NAMALWA (cell line): ENCODE data around the gene TTLL12.

Source experiments
- DNase-seq: peaks from one replicate; pipeline ENCODE4 v3.0.0-alpha.2; 2015; ENCODE audit warnings: low spot score

Gene TTLL12

DNA sequence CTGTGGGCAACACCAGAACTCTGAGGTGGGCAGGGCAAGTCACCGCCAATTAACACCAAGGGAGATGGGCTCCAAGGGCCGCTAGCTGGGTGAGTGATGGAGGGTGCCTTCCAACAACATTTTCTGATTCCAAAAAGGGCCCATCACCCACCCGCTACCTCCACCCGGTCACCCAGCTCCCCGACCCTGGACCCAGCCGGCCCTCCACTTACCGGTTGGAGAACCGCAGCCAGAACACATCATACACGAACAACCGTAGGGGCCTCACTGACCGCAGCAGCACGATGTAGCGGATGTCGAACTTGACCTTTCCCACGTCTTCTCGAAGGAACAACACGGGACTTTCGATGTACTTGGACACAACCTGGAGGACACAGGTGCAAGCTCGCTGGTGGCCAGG is 14.7 kb downstream of the TTLL12 start:
- DNase-seq: no peak

DNA sequence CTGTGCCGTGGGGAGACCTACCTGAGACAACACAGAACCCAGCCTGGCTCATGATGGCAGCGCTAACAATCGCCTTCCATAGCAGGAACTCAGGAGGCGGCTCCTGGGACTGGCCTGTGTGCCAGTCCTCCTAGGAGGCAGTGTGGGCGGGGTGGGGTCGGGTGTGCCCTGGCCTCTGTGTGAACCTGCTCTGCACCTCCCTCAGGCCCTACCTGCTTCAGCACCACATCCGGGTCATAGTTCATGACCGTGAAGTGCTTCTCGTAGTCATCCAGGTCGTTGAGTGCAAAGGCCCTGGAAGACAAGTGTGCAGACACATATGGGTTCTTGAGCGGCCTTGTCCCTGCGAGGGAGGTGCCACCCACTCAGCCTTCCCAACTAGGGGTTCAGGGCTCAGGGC is 15.3 kb downstream of the TTLL12 start:
- DNase-seq: no peak

GRCh38 chr22:43171019-43171491 is 15.9 kb downstream of the TTLL12 start:
- no peak for DNase-seq

GRCh38 chr22:43170131-43170480 is 16.8 kb downstream of the TTLL12 start:
- no peak for DNase-seq

DNA sequence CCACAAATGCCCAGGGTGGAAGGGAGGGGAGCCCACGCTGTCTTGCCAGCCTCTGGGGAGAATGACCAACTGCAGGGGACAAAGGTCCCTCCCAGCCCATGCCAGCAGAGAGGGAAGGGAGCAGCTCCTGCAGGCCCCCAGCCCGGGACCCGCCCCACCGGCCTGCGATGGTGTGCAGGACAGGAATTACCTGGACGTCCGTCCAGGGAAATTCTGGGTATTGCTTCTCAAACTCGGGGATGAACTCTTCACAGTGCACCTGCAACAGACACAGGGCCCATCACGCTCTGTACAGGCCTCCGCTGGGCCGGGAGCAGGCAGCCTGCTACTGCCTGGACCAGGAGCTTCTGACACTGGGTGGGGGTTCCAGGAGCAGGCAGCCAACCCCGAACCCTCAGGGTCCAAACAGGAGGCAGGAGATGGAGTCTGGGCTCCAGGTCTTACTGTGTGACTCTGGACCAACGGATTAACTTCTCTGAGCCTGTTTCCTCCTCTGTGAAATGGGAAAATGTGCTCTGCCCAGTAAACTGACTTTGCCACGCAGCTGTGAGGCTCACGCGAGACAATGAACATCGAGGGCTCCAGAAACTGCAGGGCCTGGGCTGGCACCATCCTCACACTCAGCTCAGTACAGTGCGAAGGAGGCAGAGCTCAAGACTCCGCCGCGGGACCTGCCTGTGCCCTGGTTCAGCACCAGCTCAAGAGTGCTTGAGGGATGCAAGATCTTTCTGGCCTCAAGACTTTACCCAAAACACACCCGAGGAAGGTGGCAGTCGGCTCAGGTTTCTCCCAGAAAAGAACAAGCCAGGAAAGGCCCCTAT is 17.4 kb downstream of the TTLL12 start:
- no peak for DNase-seq

DNA sequence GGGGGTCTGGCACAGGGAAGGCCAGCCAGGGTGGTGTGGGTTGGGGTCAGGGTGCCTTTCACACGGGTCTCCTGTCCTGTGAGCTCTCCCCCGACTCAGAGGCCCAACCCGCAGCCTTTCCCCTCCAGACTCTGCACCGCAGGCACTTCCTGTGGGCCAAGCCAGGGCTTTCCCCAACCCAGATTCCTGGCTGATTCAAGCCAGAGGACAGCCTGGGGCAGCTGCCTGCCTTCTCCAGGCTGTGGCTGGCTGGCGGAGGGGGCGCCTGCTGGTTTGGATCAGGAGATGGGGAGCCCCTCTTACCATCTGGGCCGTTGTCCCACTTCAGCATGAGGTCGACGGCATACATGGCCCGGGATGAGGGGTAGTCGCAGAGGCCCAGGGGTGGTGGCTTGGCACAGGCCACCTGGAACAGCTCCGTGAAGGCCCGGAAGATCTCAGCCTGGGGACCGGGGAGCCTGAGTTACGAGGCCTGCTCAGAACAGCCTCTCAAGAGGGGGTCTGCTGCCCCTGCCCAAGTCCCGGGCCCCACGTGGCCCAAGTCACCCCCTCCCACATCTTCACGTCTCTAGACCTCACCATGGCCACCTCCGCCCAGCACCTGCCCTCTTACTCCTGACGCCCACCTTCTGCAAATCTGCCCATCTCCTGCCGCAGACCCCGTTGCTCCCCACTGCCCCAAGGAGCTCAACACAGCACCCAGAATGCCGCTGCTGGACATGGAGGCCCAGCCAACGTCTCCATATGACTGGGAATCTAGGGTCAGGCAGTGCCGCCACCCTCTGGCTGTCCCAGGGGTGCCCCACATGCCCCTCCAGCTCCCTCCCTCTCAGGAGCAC is 18.2 kb downstream of the TTLL12 start:
- no peak for DNase-seq

DNA sequence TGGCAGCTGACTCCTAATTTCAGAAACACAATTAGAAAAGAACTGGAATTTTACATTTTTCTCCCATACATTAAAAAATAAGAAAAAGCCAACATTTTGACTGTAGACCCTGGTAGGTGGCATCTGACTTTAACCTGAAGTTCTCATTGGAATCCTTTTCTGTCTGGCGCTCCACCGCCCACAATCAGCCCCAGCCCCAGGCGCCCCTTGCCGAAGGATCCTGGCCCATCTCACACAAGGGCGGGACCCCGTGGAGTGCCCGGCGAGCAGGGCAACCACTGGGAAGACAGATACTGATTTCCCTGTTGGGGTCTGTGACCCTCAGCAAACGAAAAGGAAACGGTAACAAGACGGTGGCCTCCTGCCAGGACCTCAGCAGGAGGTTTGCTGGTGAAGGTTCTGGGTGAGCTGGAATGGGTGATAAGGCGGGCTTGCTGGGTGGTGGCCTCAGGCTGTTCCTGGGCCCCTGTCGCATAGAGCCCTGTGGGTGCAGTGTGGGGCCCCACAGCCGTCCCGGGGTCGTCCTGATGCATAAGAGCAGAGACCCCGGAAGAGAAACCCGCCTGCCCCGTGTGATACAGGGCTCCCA is 19.8 kb downstream of the TTLL12 start:
- DNase-seq: no peak

- no peak for DNase-seq
These were observed 20.6 kb downstream of the TTLL12 start for GRCh38 chr22:43166132-43166930.

GRCh38 chr22:43164636-43165035 is 22.3 kb downstream of the TTLL12 start:
- no peak for DNase-seq

DNA sequence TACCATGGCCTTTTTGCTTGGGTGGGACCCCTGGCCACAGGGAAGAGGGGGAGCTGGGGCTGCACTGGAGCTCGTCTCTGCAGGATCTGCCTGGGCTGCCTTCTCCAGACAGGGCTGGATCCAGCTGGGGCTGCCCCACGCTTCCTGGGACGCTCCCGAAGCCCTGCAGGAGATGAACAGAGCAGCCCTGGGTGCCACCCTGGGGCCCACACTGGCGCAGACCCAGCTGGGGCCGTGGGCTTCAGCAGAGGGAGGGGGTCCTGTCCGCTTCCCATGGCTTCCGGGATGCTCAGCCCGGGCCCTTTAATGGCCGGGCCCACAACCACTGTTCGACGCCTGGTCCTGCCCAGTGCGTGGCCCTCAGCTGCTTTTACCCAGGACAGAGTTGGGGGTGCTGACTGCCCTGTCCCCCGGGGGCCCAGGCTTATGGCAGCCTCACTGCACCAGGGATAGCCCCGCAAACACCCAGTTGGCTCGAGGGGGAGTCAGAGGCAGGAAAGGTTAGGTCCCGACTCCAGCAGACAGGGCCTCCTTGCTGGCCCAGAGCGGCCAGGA is 23.6 kb downstream of the TTLL12 start:
- DNase-seq: no peak

DNA sequence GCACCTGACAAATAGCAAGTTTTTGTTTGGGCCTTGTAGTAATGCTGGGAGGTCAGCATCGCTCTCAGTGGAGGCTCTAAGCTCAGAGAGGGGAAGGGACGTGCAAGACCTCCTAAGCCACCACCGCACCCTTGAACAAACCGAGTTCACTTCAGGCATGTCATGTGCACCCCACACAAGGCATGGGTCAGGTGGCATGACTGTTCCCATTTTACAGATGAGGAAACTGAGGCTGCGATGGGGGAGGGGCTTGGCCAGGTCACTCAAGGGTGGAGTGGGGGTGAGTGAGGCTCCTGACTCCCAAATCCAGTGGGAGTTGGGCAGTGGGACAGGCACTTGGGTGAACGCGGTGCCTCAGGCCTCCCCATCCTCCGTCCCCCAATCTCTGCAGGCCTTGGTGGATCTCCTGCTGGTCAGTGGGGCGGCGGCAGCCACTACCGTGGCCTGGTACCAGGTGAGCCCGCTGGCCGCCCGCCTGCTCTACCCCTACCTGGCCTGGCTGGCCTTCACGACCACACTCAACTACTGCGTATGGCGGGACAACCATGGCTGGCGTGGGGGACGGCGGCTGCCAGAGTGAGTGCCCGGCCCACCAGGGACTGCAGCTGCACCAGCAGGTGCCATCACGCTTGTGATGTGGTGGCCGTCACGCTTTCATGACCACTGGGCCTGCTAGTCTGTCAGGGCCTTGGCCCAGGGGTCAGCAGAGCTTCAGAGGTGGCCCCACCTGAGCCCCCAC is 24.4 kb downstream of the TTLL12 start:
- no peak for DNase-seq

DNA sequence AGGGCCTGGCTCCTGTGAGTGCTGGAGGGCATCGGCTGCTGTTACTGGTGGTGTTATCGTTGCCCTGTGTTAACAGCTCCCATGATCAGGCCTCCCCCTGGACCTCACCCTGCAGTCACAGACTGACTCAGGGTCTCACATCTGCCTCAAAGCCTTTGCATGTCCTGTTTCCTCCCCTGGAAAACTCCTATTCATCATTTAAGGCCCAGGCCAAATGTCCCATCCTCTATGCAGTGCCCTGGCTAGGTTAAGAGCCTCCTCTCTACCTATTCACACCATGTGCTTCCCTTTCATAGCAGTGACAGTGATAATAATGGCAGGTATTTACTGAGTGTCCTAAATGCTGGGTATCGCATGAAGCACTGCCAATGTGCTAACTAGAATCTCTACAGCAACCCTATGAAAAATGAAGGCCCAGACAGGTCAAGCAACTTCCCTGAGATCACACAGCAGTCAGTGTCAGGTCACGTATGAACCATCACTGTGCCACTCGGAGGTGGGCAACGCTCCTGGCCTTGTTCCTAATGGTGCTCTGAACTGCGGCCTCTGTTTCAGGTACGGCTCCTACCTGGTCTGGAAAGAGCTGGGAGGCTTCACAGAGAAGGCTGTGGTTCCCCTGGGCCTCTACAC is 26.3 kb downstream of the TTLL12 start:
- DNase-seq: no peak

DNA sequence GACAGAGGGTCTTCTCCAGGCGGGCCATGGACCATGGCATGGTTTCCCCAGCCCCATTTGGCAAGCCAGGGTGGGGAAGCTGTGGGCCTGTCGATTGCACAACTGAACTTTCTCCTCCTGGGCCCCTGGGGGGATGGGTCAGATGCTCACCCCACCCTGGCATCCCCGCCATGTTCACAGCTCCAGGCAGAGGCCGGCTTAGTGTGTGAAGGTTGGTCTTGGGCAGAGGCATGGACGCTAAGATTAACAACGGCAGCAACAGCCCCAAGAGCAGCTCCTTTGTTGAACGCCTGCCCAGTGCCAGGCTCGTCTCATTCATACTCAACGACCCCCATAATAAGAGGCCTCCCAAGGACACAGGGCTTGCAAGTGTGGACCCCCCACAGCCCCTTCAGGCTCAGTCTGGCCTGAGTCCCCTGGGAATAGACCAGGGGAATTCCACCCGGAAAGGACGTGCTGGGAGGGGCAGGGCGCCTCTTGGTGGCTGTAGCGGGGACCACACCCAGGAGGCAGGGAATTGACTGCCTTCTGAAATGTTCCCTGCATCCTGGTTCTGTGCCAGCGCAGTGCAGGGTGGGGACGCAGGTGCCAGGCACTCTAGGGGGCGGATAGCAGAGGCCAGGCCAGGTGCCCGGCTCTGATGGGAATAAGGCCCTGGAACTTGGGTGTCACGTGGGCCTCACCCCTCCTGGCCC is 27.3 kb downstream of the TTLL12 start:
- no peak for DNase-seq

DNA sequence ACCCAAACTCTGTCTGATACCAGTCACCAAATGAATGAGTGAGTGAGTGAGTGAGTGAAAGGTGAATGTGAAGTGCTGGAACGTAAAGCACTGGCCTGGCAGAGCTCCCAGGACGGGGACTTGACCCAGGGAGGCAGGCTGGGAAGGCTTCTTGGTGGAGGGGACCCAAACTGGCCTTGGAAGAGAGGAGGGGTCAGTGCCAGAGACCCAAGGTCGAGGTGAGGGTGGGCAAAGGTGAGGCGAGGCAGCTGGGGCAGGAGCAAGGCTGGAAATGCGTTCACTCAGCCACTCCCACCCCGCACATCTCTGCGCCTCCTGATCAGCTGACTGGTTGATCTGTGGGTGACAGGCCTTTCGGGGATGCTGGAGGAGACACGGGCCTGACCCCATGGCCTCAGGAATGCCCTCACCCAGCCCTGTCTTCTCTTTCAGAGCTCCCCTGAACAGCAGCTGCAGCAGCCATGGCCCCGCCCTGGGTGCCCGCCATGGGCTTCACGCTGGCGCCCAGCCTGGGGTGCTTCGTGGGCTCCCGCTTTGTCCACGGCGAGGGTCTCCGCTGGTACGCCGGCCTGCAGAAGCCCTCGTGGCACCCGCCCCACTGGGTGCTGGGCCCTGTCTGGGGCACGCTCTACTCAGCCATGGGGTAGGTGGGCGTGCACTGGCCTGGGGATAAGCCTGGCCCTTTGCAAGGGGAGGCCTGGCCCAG is 28.0 kb downstream of the TTLL12 start:
- DNase-seq: no peak

DNA sequence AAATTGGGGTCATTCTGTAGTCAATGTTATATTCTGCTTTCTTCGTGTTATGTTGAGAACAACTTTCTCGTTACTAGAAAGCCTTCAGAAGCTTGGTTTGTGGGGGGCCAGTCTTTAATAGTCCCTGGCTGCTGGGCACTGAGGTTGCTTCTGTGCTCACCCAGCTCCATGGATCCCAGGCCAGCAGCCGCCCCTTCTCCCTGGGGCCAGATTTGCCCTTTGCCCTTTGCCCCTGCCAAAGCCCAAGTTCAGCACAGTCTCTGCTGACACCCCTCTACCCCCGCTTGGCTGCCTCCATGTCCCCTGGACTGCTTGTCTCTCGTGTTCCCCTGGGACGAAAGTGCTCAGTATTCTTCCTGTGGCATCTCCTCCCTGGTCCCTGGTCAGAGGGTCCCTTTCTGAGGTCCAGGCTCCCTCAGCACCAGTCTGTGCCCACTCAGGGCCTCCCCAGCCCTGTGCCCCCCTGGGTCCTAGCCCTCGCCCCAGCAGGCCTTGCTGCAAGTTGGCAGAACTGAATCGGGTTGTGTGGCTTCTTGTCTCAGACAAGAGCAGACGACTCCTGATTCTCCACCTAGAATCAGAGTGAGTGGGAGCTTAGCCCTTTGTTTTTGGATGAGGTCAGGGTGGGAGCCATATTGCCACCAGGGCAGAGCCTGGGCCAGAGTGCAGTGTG is 28.9 kb downstream of the TTLL12 start:
- DNase-seq: no peak

DNA sequence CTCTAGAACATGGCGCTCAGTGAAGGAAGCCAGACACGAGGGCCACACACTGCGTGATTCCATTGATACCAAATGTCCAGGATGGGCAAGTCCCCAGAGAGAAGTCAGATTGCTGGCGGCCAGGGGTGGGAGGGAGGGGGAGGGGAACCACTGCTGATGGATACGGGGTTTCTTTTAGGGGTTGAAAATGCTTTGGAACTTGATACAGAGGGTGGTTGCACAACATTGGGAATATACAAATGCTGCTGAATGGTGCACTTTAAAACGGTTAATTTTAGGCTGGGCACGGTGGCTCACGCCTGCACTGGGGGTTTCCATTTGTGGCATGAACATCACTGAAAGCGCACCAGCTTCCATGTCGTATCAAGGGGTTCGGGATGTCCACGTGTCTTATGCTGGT is 30.5 kb downstream of the TTLL12 start:
- DNase-seq: no peak

DNA sequence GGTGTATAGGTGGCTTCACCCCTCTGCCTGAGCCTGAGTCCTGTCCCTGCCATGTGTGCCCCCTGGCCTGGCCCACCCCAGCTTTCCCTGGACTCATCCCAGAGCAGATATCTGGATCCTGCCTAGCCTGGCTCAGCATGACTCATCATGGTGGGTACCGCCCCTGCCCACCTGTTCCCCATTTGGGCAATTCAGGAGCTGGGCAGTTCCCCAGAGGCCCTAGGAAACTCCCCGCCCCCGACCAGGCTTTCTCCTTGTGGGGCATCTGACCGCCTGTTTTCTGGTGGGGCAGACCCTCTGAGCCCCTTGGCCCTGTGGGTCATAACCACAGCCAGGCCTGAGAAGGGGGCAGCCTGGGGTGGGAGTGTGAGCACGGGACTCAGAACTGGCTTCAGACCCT is 31.1 kb downstream of the TTLL12 start:
- DNase-seq: no peak

DNA sequence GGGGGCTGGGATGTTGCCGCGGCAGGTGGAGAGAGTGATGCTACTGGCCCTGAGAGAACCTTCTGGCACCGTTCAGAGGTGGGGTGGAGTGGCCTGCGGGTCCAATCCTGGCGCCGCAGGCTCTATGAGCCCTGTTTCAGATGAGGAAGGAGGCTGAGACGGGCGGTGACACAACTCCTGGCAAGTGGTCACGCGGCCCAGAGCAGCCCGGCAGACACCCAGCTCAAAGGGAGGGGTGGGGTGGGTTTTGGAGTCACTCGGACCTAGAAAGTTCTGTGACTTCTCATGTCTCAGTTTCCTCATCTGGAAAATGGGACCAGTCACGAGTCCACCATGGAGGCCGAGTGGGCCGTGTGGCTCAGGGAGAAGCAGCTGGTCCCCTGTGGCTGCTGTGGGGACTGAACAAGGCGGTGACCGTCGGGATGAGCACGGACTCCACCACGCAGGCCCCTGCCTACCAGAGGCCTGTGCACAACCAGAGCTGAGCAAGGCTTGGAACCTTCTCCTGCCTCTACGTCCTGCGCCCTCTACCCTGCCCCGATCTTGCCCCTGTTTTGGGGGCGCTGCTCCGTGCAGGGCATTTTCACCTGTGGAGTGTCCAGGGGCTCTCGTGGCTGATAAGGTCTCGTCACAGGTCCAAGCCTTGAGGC is 31.9 kb downstream of the TTLL12 start:
- DNase-seq: no peak
